CD4-positive, alpha-beta T cell (primary cell): ENCODE results near the gene PIP5KL1. TPM values are rescaled to one million over a fixed set of nuclear protein-coding genes. Genes with fewer than 3 reads are reported as not detected.

Experiments
- ATAC-seq: fragments of 200-7000 bp; cut with Tn5 transposase; one replicate; pipeline ENCODE4 v1.10.0; 2022; ENCODE audit warnings: mild to moderate bottlenecking; ENCODE audit not compliant: poor library complexity
- CTCF ChIA-PET: fragments of 350-600 bp; sonication (Branson Sonifier 250); formaldehyde crosslinking; loops from one replicate; lab custom pipeline; 2021; ENCODE audit warnings: antibody characterized with exemption, inconsistent platforms; lab: Charles Lee
- POLR2A ChIA-PET: fragments of 350-600 bp; sonication (Branson Sonifier 250); formaldehyde crosslinking; loops from one replicate; lab custom pipeline; 2021; ENCODE audit warnings: antibody characterized with exemption, inconsistent platforms; lab: Charles Lee
- DNase-seq, 14 experiments: peaks; one replicate each; pipeline ENCODE4 v3.0.0-alpha.2; 2013 to 2020; ENCODE audit warnings: mixed read lengths in 2 of 14
- H3K27ac ChIP-seq, 2 donors: one replicate each; pipeline versions ENCODE4 v1.5.1 to v1.7.0; 2013; ENCODE audit warnings: low read length in 2 of 2, low read depth in 1 of 2, mild to moderate bottlenecking in 1 of 2
- H3K27me3 ChIP-seq, 2 experiments: 1 replicate in 1 of 2; 2 replicates in 1 of 2; pipeline versions ENCODE4 v1.6.1 to v1.7.0; 2013; ENCODE audit warnings: low read length in 2 of 2, control low read depth in 1 of 2, mild to moderate bottlenecking in 1 of 2, moderate library complexity in 1 of 2; ENCODE audit not compliant: insufficient read depth in 2 of 2, control insufficient read depth in 1 of 2
- H3K36me3 ChIP-seq: one replicate; pipeline ENCODE4 v1.6.1; 2013; ENCODE audit warnings: low read length, control low read depth; ENCODE audit not compliant: insufficient read depth
- H3K4me1 ChIP-seq: one replicate; pipeline ENCODE4 v1.6.1; 2013; ENCODE audit warnings: low read length, control low read depth; ENCODE audit not compliant: insufficient read depth
- H3K4me3 ChIP-seq: one replicate; pipeline ENCODE4 v1.5.1; 2013; ENCODE audit warnings: mild to moderate bottlenecking, low read length, moderate library complexity
- H3K9me3 ChIP-seq, 2 experiments: 1 replicate in 1 of 2; 2 replicates in 1 of 2; pipeline versions ENCODE4 v1.6.1 to v1.7.0; 2013; ENCODE audit warnings: low read length in 2 of 2, mild to moderate bottlenecking in 2 of 2, control low read depth in 1 of 2, moderate library complexity in 1 of 2; ENCODE audit not compliant: control insufficient read depth in 1 of 2, insufficient read depth in 1 of 2
- H3K27ac Mint-ChIP-seq: one replicate; pipeline ENCODE4 v1.8.0; 2020; ENCODE audit warnings: mixed read lengths
- H3K27me3 Mint-ChIP-seq: one replicate; pipeline ENCODE4 v1.8.0; 2021; ENCODE audit warnings: mixed read lengths
- H3K36me3 Mint-ChIP-seq: one replicate; pipeline ENCODE4 v1.8.0; 2021; ENCODE audit warnings: low read depth, mixed read lengths
- H3K4me1 Mint-ChIP-seq: one replicate; pipeline ENCODE4 v1.8.0; 2021; ENCODE audit warnings: low read depth, mixed read lengths
- H3K4me3 Mint-ChIP-seq: one replicate; pipeline ENCODE4 v1.8.0; 2020; ENCODE audit warnings: mild to moderate bottlenecking, mixed read lengths
- H3K9me3 Mint-ChIP-seq: one replicate; pipeline ENCODE4 v1.8.0; 2020; ENCODE audit warnings: mixed read lengths
- CTCF ChIP-seq: fragments of 200-600 bp; IDR thresholded peaks from one replicate; pipeline ENCODE4 v1.8.0; 2022; ENCODE audit warnings: antibody characterized with exemption, mild to moderate bottlenecking
- intact Hi-C, 2 experiments: fragments of 100-400 bp; cut with DNase I in 1 of 2; cut with micrococcal nuclease in 1 of 2; formaldehyde crosslinking; loops; one replicate each; pipeline versions ENCODE4 v1.15.1 to v1.9.0; 2023 to 2025; cut with DNase I, micrococcal nuclease
- total RNA-seq, 174 experiments: library from RNA in 2 of 174; stranded (reverse) in 2 of 174; gene quantifications; one replicate each; pipeline ENCODE4 v1.2.3 and lab custom pipeline; 2021 to 2026

PIP5KL1 gene
- total RNA-seq, 2 experiments from 2014 or later = 2.9 to 3.3 TPM

- Histone ChIP-seq H3K36me3 (peaks cover 63% of the 10 kb centered on the region), H3K9me3 (no peaks in the 10 kb centered on the region), H3K27ac (peak overlapping the region; percentile 37 to 65), H3K27me3 (no peaks in the 10 kb centered on the region), H3K4me3 (no peak overlapping the region), H3K4me1 (peaks cover 92% of the 10 kb centered on the region)
- DNase-seq (no peak), ATAC-seq (no peak)
- Mint-ChIP-seq H3K27me3 (no peaks in the 10 kb centered on the region), H3K4me3 (peak overlapping the region; percentile 71), H3K4me1 (peaks cover 88% of the 10 kb centered on the region), H3K36me3 (peaks cover 75% of the 10 kb centered on the region), H3K9me3 (no peaks in the 10 kb centered on the region), H3K27ac (peak overlapping the region; percentile 97)
- no peak for TF ChIP-seq CTCF
- ChIA-PET CTCF (interaction anchor here (3.2 to 5.1 kb wide), 3 partner anchors 10 to 81 kb away, joined by 41 to 74 read pairs (median 71); no protein-coding TSS in a partner anchor), POLR2A (interaction anchor here (1.8 to 34.9 kb wide), 4 partner anchors 15 to 115 kb away, joined by 6 to 1020 read pairs (median 150); partner anchors contain the start of genes DPM2, EEIG1 and SLC25A25)
- intact Hi-C loops = loop anchor here (5.0 to 10.0 kb wide), 2 partner anchors 149 to 162 kb away; no protein-coding TSS in a partner anchor
Measured at GRCh38 chr9:127953154-127953553, 22.6 kb upstream of the PIP5KL1 start.

GRCh38 chr9:127950513-127951289 lies 20.1 kb upstream of the PIP5KL1 start:
- no peak for TF ChIP-seq CTCF
- Mint-ChIP-seq H3K4me1 (peaks cover 82% of the 10 kb centered on the region), H3K27me3 (no peaks in the 10 kb centered on the region), H3K4me3 (peak overlapping the region; percentile 72), H3K27ac (peak overlapping the region; percentile 97), H3K36me3 (peaks cover 90% of the 10 kb centered on the region), H3K9me3 (no peaks in the 10 kb centered on the region)
- Histone ChIP-seq H3K9me3 (no peaks in the 10 kb centered on the region), H3K4me1 (peaks cover 92% of the 10 kb centered on the region), H3K27ac (peak overlapping the region; percentile 49 to 64), H3K27me3 (no peaks in the 10 kb centered on the region), H3K36me3 (peaks cover 83% of the 10 kb centered on the region), H3K4me3 (no peak overlapping the region)
- POLR2A ChIA-PET = interaction anchor here (1.5 to 13.6 kb wide), 4 partner anchors 8 to 76 kb away, joined by 3 to 272 read pairs (median 8); partner anchors contain the start of gene EEIG1
- CTCF ChIA-PET = no interaction called here
- ATAC-seq = no peak
- DNase-seq = no peak
- intact Hi-C loops = loop anchor here (1.0 to 10.0 kb wide), 3 partner anchors 12 to 164 kb away; no protein-coding TSS in a partner anchor

- peak overlapping the region; percentile 49 to 64 for H3K27ac ChIP-seq
- H3K4me3 Mint-ChIP-seq = peak overlapping the region; percentile 72
- peaks cover 90% of the 10 kb centered on the region for H3K36me3 ChIP-seq
- peak overlapping the region; percentile 97 for H3K27ac Mint-ChIP-seq
- ChIA-PET CTCF (interaction anchor here (1.6 to 1.7 kb wide), 2 partner anchors 13 to 85 kb away, joined by 6 to 7 read pairs; no protein-coding TSS in a partner anchor), POLR2A (interaction anchor here (0.9 to 2.8 kb wide), 8 partner anchors 8 to 84 kb away, joined by 3 to 12 read pairs (median 4); partner anchors contain the start of gene EEIG1)
- no peaks in the 10 kb centered on the region for H3K9me3 ChIP-seq
- no peak for TF ChIP-seq CTCF
- H3K4me1 ChIP-seq = peaks cover 92% of the 10 kb centered on the region
- H3K36me3 Mint-ChIP-seq = peaks cover 90% of the 10 kb centered on the region
- H3K27me3 Mint-ChIP-seq = no peaks in the 10 kb centered on the region
- H3K9me3 Mint-ChIP-seq = no peaks in the 10 kb centered on the region
- intact Hi-C loops = loop anchor here (5.0 to 10.0 kb wide), 2 partner anchors 152 to 165 kb away; no protein-coding TSS in a partner anchor
- no peak overlapping the region for H3K4me3 ChIP-seq
- H3K4me1 Mint-ChIP-seq = peaks cover 76% of the 10 kb centered on the region
- no peaks in the 10 kb centered on the region for H3K27me3 ChIP-seq
- ATAC-seq (peak; percentile 19), DNase-seq (peak in 2 of 14 experiments; percentile 34 to 45)
Measured at GRCh38 chr9:127949827-127950512, 19.4 kb upstream of the PIP5KL1 start.
